ENCODE measurements around the gene TCN1. TPM values are rescaled to one million over a fixed set of nuclear protein-coding genes. Genes with fewer than 3 reads are reported as not detected.

The TCN1 gene
- total and polyA plus RNA-seq, 9 of the 15 experiments (the other 6 are each of a cell fraction or from before 2014, with no cell fraction given): 0.63 to 25.9 (median 8.0) TPM

GRCh38 chr11:59839615-59840014 is 26.7 kb downstream of the TCN1 start:
- Histone ChIP-seq H3K4me1 (replicated peaks in 1 of 2; ENCODE audit: control insufficient read depth in 2 of 2, insufficient read depth in 2 of 2, low read length in 2 of 2) (peaks cover 0 to 17% of the 10 kb centered on the region in 2 experiments; a peak in 4 of 5 replicates), H3K36me3 (ENCODE audit: control insufficient read depth, insufficient read depth, low read length) (no peaks in the 10 kb centered on the region), H3K27me3 (ENCODE audit: control insufficient read depth in 2 of 2, insufficient read depth in 2 of 2, low read length in 2 of 2) (no peaks in the 10 kb centered on the region), H3K4me2 (ENCODE audit: insufficient read depth, low read length) (no peak overlapping the region), H3K9me1 (ENCODE audit: control insufficient read depth, insufficient read depth, low read length) (no peaks in the 10 kb centered on the region), H4K20me1 (replicated peaks; ENCODE audit: control insufficient read depth, insufficient read depth, low read length) (no peaks in the 10 kb centered on the region), H3K9me3 (replicated peaks; ENCODE audit: control insufficient read depth, insufficient read depth, low read depth, low read length) (no peaks in the 10 kb centered on the region), H3K4me3 (no peak overlapping the region), H3K9ac (ENCODE audit: insufficient read depth in 1 of 2, low read depth in 2 of 2, low read length in 2 of 2) (no peak overlapping the region), H3K27ac (ENCODE audit: extremely low read depth, low read depth, low read length) (no peak overlapping the region), H3K79me2 (ENCODE audit: control insufficient read depth, insufficient read depth, low read length) (no peaks in the 10 kb centered on the region), H2AFZ (ENCODE audit: low read depth, low read length) (no peak overlapping the region)
- TF ChIP-seq HMGN3 (IDR thresholded peaks at IDR 0.05; ENCODE audit: borderline replicate concordance, extremely low read depth, insufficient read length, low read depth, low read length) (no peak), HEY1 (CRISPR knock-in tag; IDR thresholded peaks at IDR 0.05; ENCODE audit: borderline replicate concordance) (no peak), ZNF668 (CRISPR knock-in tag; IDR thresholded peaks at IDR 0.05) (no peak), HNRNPL (IDR thresholded peaks at IDR 0.05; ENCODE audit: low read depth, low read length) (no peak), STAT6 (CRISPR knock-in tag; IDR thresholded peaks at IDR 0.05) (no peak), IFI16 (CRISPR knock-in tag; IDR thresholded peaks at IDR 0.05) (no peak), GTF3C2 (IDR thresholded peaks at IDR 0.05; ENCODE audit: borderline replicate concordance, extremely low read depth, insufficient read length) (no peak)
- ATAC-seq (no peak), FAIRE-seq (no peak), DNase-seq (ENCODE audit: extremely low read depth in 1 of 4, low spot score in 3 of 4) (no peak)
- ChIA-PET POLR2A (no interaction called here), CTCF (ENCODE audit: low intra/inter-chr PET ratio) (interaction anchor here (0.7 kb wide), 1 partner anchor 421 kb away, joined by 3 read pairs; no protein-coding TSS in a partner anchor)
- in situ Hi-C loops (cut with MboI): no loop called here
- no TSS peak for BruUV-seq (replicated peaks)
- intact Hi-C loops (cut with micrococcal nuclease): no loop called here

Data from K562 (cell line).